Femur (tissue), 1 donor: ENCODE measurements around the gene PLCXD3.
"Not testable (repeated sequence)": the region's sequence is repeated elsewhere in the genome, so short reads cannot be mapped to it uniquely, and the experiment has no call there.

Experiments
- DNase-seq: peaks from one replicate; pipeline ENCODE4 v3.0.0-alpha.2; 2017

PLCXD3 gene

GRCh38 chr5:41338136-41338675 lies 172.2 kb downstream of the PLCXD3 start:
- DNase-seq = no peak

GRCh38 chr5:41337724-41338123 lies 172.7 kb downstream of the PLCXD3 start:
- DNase-seq = no peak

- DNase-seq = no peak
Observed at GRCh38 chr5:41337216-41337615, 173.2 kb downstream of the PLCXD3 start.

GRCh38 chr5:41336471-41336870 lies 173.9 kb downstream of the PLCXD3 start:
- DNase-seq = no peak

- DNase-seq = no peak
Observed at GRCh38 chr5:41335596-41336181, 174.7 kb downstream of the PLCXD3 start.

- DNase-seq = no peak
Observed at GRCh38 chr5:41334758-41335157, 175.6 kb downstream of the PLCXD3 start.

- DNase-seq = no peak
Observed at GRCh38 chr5:41334221-41334620, 176.2 kb downstream of the PLCXD3 start.

- DNase-seq = no peak
Observed at GRCh38 chr5:41325074-41325473, 185.3 kb downstream of the PLCXD3 start.

GRCh38 chr5:41322826-41323225 lies 187.6 kb downstream of the PLCXD3 start:
- DNase-seq = not testable (repeated sequence)

GRCh38 chr5:41312478-41313060 lies 197.8 kb downstream of the PLCXD3 start:
- DNase-seq = no peak

GRCh38 chr5:41312066-41312465 lies 198.3 kb downstream of the PLCXD3 start:
- DNase-seq = no peak

GRCh38 chr5:41309275-41309674 lies 201.1 kb downstream of the PLCXD3 start:
- no peak for DNase-seq

- DNase-seq = no peak
Observed at GRCh38 chr5:41306005-41306404, 204.4 kb downstream of the PLCXD3 start.

- no peak for DNase-seq
Observed at GRCh38 chr5:41305056-41305455, 205.3 kb downstream of the PLCXD3 start.

GRCh38 chr5:41296066-41296465 lies 214.3 kb downstream of the PLCXD3 start:
- no peak for DNase-seq

- DNase-seq = no peak
Observed at GRCh38 chr5:41291323-41291722, 219.1 kb downstream of the PLCXD3 start.

GRCh38 chr5:41290810-41291209 lies 219.6 kb downstream of the PLCXD3 start:
- DNase-seq = no peak

GRCh38 chr5:41289970-41290464 lies 220.4 kb downstream of the PLCXD3 start:
- DNase-seq = no peak

- no peak for DNase-seq
Observed at GRCh38 chr5:41286696-41287095, 223.7 kb downstream of the PLCXD3 start.

- no peak for DNase-seq
Observed at GRCh38 chr5:41286165-41286564, 224.2 kb downstream of the PLCXD3 start.

- DNase-seq = no peak
Observed at GRCh38 chr5:41284938-41285337, 225.5 kb downstream of the PLCXD3 start.

- no peak for DNase-seq
Observed at GRCh38 chr5:41281215-41281810, 229.1 kb downstream of the PLCXD3 start.

GRCh38 chr5:41279040-41279439 lies 231.4 kb downstream of the PLCXD3 start:
- no peak for DNase-seq
